GM19043 (cell line): ENCODE measurements around the gene PTPRG.

ENCODE experiments used
- ATAC-seq: cut with Tn5 transposase; IDR thresholded peaks from one replicate; pipeline ENCODE4 v1.9.1; 2021; ENCODE audit warnings: low read depth; ENCODE audit not compliant: unreplicated experiment

Gene PTPRG

GRCh38 chr3:62113092-62113491, 551.7 kb downstream of the PTPRG start:
- no peak for ATAC-seq

GRCh38 chr3:62114763-62115162, 553.4 kb downstream of the PTPRG start:
- no peak for ATAC-seq

GRCh38 chr3:62117903-62118548, 556.7 kb downstream of the PTPRG start:
- no peak for ATAC-seq

- no peak for ATAC-seq
Measured at GRCh38 chr3:62119139-62119538, 557.8 kb downstream of the PTPRG start.

GRCh38 chr3:62122819-62123218, 561.4 kb downstream of the PTPRG start:
- no peak for ATAC-seq

- no peak for ATAC-seq
Measured at GRCh38 chr3:62125380-62125779, 564.0 kb downstream of the PTPRG start.

- ATAC-seq = no peak
Measured at GRCh38 chr3:62127116-62127515, 565.7 kb downstream of the PTPRG start.

GRCh38 chr3:62128051-62128450, 566.7 kb downstream of the PTPRG start:
- ATAC-seq = no peak

- no peak for ATAC-seq
Measured at GRCh38 chr3:62128681-62129080, 567.3 kb downstream of the PTPRG start.

GRCh38 chr3:62131050-62131449, 569.7 kb downstream of the PTPRG start:
- no peak for ATAC-seq

GRCh38 chr3:62131620-62132019, 570.2 kb downstream of the PTPRG start:
- no peak for ATAC-seq

GRCh38 chr3:62132027-62132602, 570.7 kb downstream of the PTPRG start:
- no peak for ATAC-seq

GRCh38 chr3:62133015-62133414, 571.6 kb downstream of the PTPRG start:
- ATAC-seq = no peak

GRCh38 chr3:62134061-62134496, 572.7 kb downstream of the PTPRG start:
- ATAC-seq = no peak

- no peak for ATAC-seq
Measured at GRCh38 chr3:62135741-62136140, 574.4 kb downstream of the PTPRG start.

- ATAC-seq = no peak
Measured at GRCh38 chr3:62139957-62140356, 578.6 kb downstream of the PTPRG start.

GRCh38 chr3:62142331-62143085, 581.1 kb downstream of the PTPRG start:
- no peak for ATAC-seq

GRCh38 chr3:62143843-62144450, 582.6 kb downstream of the PTPRG start:
- ATAC-seq = no peak

- no peak for ATAC-seq
Measured at GRCh38 chr3:62144482-62144881, 583.1 kb downstream of the PTPRG start.

- no peak for ATAC-seq
Measured at GRCh38 chr3:62145086-62145757, 583.9 kb downstream of the PTPRG start.

- ATAC-seq = no peak
Measured at GRCh38 chr3:62149539-62149938, 588.2 kb downstream of the PTPRG start.
